ENCODE measurements around the gene OR5I1. TPM values are rescaled to one million over a fixed set of nuclear protein-coding genes. Genes with fewer than 3 reads are reported as not detected.

The OR5I1 gene
- total RNA-seq, 120 experiments from 2014 or later: not detected

Other genes with a start within 250 kb of the OR5I1 start
- not detected for gene OR5D13, start 163.0 kb downstream of the OR5I1 start, total RNA-seq
- gene OR5D14, start 140.8 kb downstream of the OR5I1 start, total RNA-seq: not detected
- gene OR5L1, start 125.0 kb downstream of the OR5I1 start, total RNA-seq: not detected
- not detected for gene OR5D18, start 116.8 kb downstream of the OR5I1 start, total RNA-seq
- not detected for gene OR5L2, start 109.2 kb downstream of the OR5I1 start, total RNA-seq
- not detected for gene OR5D16, start 97.6 kb downstream of the OR5I1 start, total RNA-seq
- gene TRIM51, start 53.1 kb downstream of the OR5I1 start, total RNA-seq: under 1 TPM in 1 of 120 experiments, not detected in 119; 0.59 TPM
- gene OR5W2, start 21.8 kb downstream of the OR5I1 start, total RNA-seq: not detected
- not detected for gene OR10AG1, start 33.5 kb upstream of the OR5I1 start, total RNA-seq
- not detected for gene OR5F1, start 58.2 kb upstream of the OR5I1 start, total RNA-seq
- under 1 TPM in 1 of 120 experiments, not detected in 119; 0.07 TPM for gene OR5AS1, start 91.3 kb upstream of the OR5I1 start, total RNA-seq
- not detected for gene OR8I2, start 156.9 kb upstream of the OR5I1 start, total RNA-seq
- not detected for gene OR8H2, start 167.3 kb upstream of the OR5I1 start, total RNA-seq
- not detected for gene OR8H3, start 186.0 kb upstream of the OR5I1 start, total RNA-seq
- not detected for gene OR8J3, start 203.8 kb upstream of the OR5I1 start, total RNA-seq
- gene OR8K5, start 223.9 kb upstream of the OR5I1 start, total RNA-seq: not detected
- not detected for gene OR5J2, start 240.2 kb upstream of the OR5I1 start, total RNA-seq